H1 (cell line): ENCODE results near the gene CC2D2A. TPM values are rescaled to one million over a fixed set of nuclear protein-coding genes. Genes with fewer than 3 reads are reported as not detected.

Source experiments
- CTCF ChIA-PET: fragments of 300-600 bp; sonication (Branson Sonifier 250); formaldehyde crosslinking; loops from one replicate; lab custom pipeline; 2021; ENCODE audit not compliant: partially characterized antibody; lab: Charles Lee
- POLR2A ChIA-PET: fragments of 300-600 bp; sonication (Branson Sonifier 250); formaldehyde crosslinking; loops from one replicate; lab custom pipeline; 2021; ENCODE audit warnings: inconsistent platforms; ENCODE audit not compliant: partially characterized antibody; lab: Charles Lee
- DNase-seq, 2 experiments: peaks; one replicate each; pipeline versions ENCODE4 v3.0.0 to v3.0.0-alpha.2; 2010 to 2022; ENCODE audit warnings: low spot score in 2 of 2, low read depth in 1 of 2, mixed read lengths in 1 of 2
- FAIRE-seq: peaks from 2 replicates; lab custom pipeline; 2011; peaks lifted over from hg19 to GRCh38; lab: Jason Lieb, UNC
- H2AFZ ChIP-seq: 2 replicates; pipeline ENCODE4 v1.8.1; 2012; ENCODE audit warnings: low read length, inconsistent platforms
- H2AK5ac ChIP-seq: 2 replicates; pipeline ENCODE4 v1.6.1; 2013; ENCODE audit warnings: low read depth, low read length
- H2BK120ac ChIP-seq: replicated peaks from 2 replicates; pipeline ENCODE3; 2013; ENCODE audit warnings: low read depth, low read length, inconsistent platforms
- H2BK12ac ChIP-seq: 2 replicates; pipeline ENCODE4 v1.6.1; 2013; ENCODE audit warnings: low read depth, low read length
- H2BK15ac ChIP-seq: 2 replicates; pipeline ENCODE4 v1.6.1; 2013; ENCODE audit warnings: low read length
- H2BK20ac ChIP-seq: 2 replicates; pipeline ENCODE4 v1.6.1; 2013; ENCODE audit warnings: low read length
- H2BK5ac ChIP-seq: 2 replicates; pipeline ENCODE4 v1.6.1; 2013; ENCODE audit warnings: low read depth, low read length
- H3K14ac ChIP-seq: 2 replicates; pipeline ENCODE4 v1.6.1; 2013; ENCODE audit warnings: inconsistent platforms; ENCODE audit not compliant: insufficient read length
- H3K18ac ChIP-seq: 2 replicates; pipeline ENCODE4 v1.6.1; 2013; ENCODE audit warnings: low read length; ENCODE audit errors: extremely low read depth
- H3K23ac ChIP-seq: 2 replicates; pipeline ENCODE4 v1.6.1; 2013; ENCODE audit warnings: inconsistent platforms; ENCODE audit not compliant: insufficient read length
- H3K23me2 ChIP-seq: 2 replicates; pipeline ENCODE4 v1.6.1; 2013; ENCODE audit warnings: low read depth, low read length
- H3K27ac ChIP-seq: 2 replicates; pipeline ENCODE4 v1.6.1; 2011; ENCODE audit warnings: low read depth, low read length, inconsistent platforms
- H3K27me3 ChIP-seq, 4 experiments: replicated peaks in 1 of 4; 1 replicate in 1 of 4; 2 replicates in 3 of 4; pipeline versions ENCODE4 v1.6.1 to v1.8.1; 2011 to 2013; ENCODE audit warnings: low read length in 3 of 4, mild to moderate bottlenecking in 3 of 4, inconsistent platforms in 2 of 4, mixed read lengths in 2 of 4, moderate library complexity in 1 of 4; ENCODE audit not compliant: control insufficient read depth in 3 of 4, insufficient read depth in 3 of 4; ENCODE audit errors: extremely low read depth in 1 of 4
- H3K36me3 ChIP-seq, 4 experiments: 2 replicates each; pipeline versions ENCODE4 v1.6.1 to v1.8.1; 2011 to 2013; ENCODE audit warnings: mild to moderate bottlenecking in 4 of 4, low read length in 3 of 4, moderate library complexity in 2 of 4, control low read depth in 1 of 4, inconsistent platforms in 1 of 4; ENCODE audit not compliant: insufficient read depth in 4 of 4, control insufficient read depth in 2 of 4
- H3K4ac ChIP-seq: replicated peaks from 2 replicates; pipeline ENCODE3; 2013; ENCODE audit warnings: low read length, low read depth, mixed read lengths, inconsistent platforms; ENCODE audit not compliant: insufficient read length
- H3K4me1 ChIP-seq, 4 experiments: replicated peaks in 1 of 4; 1 replicate in 1 of 4; 2 replicates in 3 of 4; pipeline versions ENCODE4 v1.6.1 to v1.8.1; 2011 to 2013; ENCODE audit warnings: low read length in 3 of 4, inconsistent platforms in 2 of 4, mixed read lengths in 1 of 4; ENCODE audit not compliant: insufficient read depth in 4 of 4, control insufficient read depth in 3 of 4
- H3K4me2 ChIP-seq, 2 experiments: 2 replicates each; pipeline versions ENCODE4 v1.6.1 to v1.8.1; 2011 to 2013; ENCODE audit warnings: low read depth in 2 of 2, low read length in 2 of 2, control low read depth in 1 of 2, inconsistent platforms in 1 of 2, mild to moderate bottlenecking in 1 of 2; ENCODE audit not compliant: insufficient read depth in 1 of 2
- H3K4me3 ChIP-seq, 4 experiments: fragments of 200-600, 300-600 bp in 1 of 4; sonication (generic), shearing (Covaris generic), sonication (Bioruptor Twin) in 1 of 4; 2 replicates each; pipeline versions ENCODE4 v1.5.1 to v1.8.1; 2011 to 2016; ENCODE audit warnings: low read length in 4 of 4, low read depth in 3 of 4, control low read depth in 2 of 4, inconsistent platforms in 2 of 4, mild to moderate bottlenecking in 2 of 4, mixed read lengths in 1 of 4, moderate library complexity in 1 of 4; ENCODE audit not compliant: insufficient read depth in 2 of 4; ENCODE audit errors: extremely low read depth in 1 of 4
- H3K56ac ChIP-seq: replicated peaks from 2 replicates; pipeline ENCODE3; 2013; ENCODE audit warnings: low read depth, mild to moderate bottlenecking, mixed read lengths, low read length, inconsistent platforms; ENCODE audit not compliant: insufficient read length
- H3K79me1 ChIP-seq: 2 replicates; pipeline ENCODE4 v1.6.1; 2013; ENCODE audit warnings: low read depth, low read length, control low read depth
- H3K79me2 ChIP-seq, 2 experiments: 2 replicates each; pipeline versions ENCODE4 v1.6.1 to v1.8.1; 2012 to 2013; ENCODE audit warnings: low read length in 2 of 2, mild to moderate bottlenecking in 2 of 2, inconsistent platforms in 1 of 2; ENCODE audit not compliant: insufficient read depth in 2 of 2, control insufficient read depth in 1 of 2
- H3K9ac ChIP-seq, 4 experiments: replicated peaks in 1 of 4; 1 replicate in 1 of 4; 2 replicates in 3 of 4; pipeline versions ENCODE4 v1.6.1 to v1.8.1; 2011 to 2013; ENCODE audit warnings: low read depth in 3 of 4, low read length in 3 of 4, control low read depth in 2 of 4, mild to moderate bottlenecking in 2 of 4, moderate library complexity in 2 of 4, inconsistent platforms in 1 of 4; ENCODE audit errors: extremely low read depth in 1 of 4
- H3K9me3 ChIP-seq, 2 experiments: 2 replicates each; pipeline versions ENCODE4 v1.6.1 to v1.8.1; 2012 to 2013; ENCODE audit warnings: mild to moderate bottlenecking in 2 of 2, moderate library complexity in 2 of 2, control low read depth in 1 of 2, inconsistent platforms in 1 of 2, low read depth in 1 of 2, low read length in 1 of 2, mixed read lengths in 1 of 2; ENCODE audit not compliant: insufficient read depth in 2 of 2
- H4K20me1 ChIP-seq, 2 experiments: replicated peaks in 1 of 2; 2 replicates each; pipeline versions ENCODE3 to v1.8.1; 2011 to 2013; ENCODE audit warnings: inconsistent platforms in 2 of 2, low read length in 2 of 2, mild to moderate bottlenecking in 1 of 2; ENCODE audit not compliant: insufficient read depth in 2 of 2, control insufficient read depth in 1 of 2
- H4K5ac ChIP-seq: 2 replicates; pipeline ENCODE4 v1.6.1; 2013; ENCODE audit warnings: low read length, low read depth, mixed read lengths, inconsistent platforms; ENCODE audit not compliant: insufficient read length
- H4K8ac ChIP-seq: 2 replicates; pipeline ENCODE4 v1.8.0; 2013; ENCODE audit warnings: mild to moderate bottlenecking, moderate library complexity, low read length, inconsistent platforms; ENCODE audit not compliant: insufficient read depth; ENCODE audit errors: extremely low read depth
- H4K91ac ChIP-seq: replicated peaks from 2 replicates; pipeline ENCODE3; 2013; ENCODE audit warnings: low read length, mixed read lengths, inconsistent platforms; ENCODE audit not compliant: insufficient read length
- CHD2 ChIP-seq: IDR thresholded peaks from 2 replicates; pipeline ENCODE4 v1.6.1; 2012; ENCODE audit warnings: low read length, improper control_type of control experiment
- NANOG ChIP-seq: IDR thresholded peaks from 2 replicates; pipeline ENCODE4 v1.6.1; 2011; ENCODE audit warnings: low read length, low read depth, mild to moderate bottlenecking, inconsistent platforms; ENCODE audit not compliant: insufficient read depth, poor library complexity, severe bottlenecking
- WGBS, 2 experiments: shearing (Covaris generic) in 1 of 2; methylation state at CpG; one replicate each; pipeline versions ENCODE4 v1.1.6 to v1.1.7; 2013 to 2015; ENCODE audit warnings: low lambda C conversion rate in 2 of 2, mixed read lengths in 2 of 2, inconsistent platforms in 1 of 2, low coverage in 1 of 2, missing lambda C conversion rate in 1 of 2; ENCODE audit not compliant: insufficient replicate concordance in 2 of 2, insufficient coverage in 1 of 2, insufficient read length in 1 of 2; ENCODE audit errors: extremely low coverage in 1 of 2, missing lambda C conversion rate in 1 of 2; 5-methylcytosine and 5-hydroxymethylcytosine counted together
- polyA plus RNA-seq, 7 experiments: library from polyadenylated mRNA; depleted of rRNA in 3 of 7; stranded (reverse) in 5 of 7; unstranded in 2 of 7; fragments of >200 nt in 5 of 7; fragments of 200-250 nt in 2 of 7; gene quantifications; 1 replicate in 5 of 7; 2 replicates in 1 of 7; 4 replicates in 1 of 7; pipeline versions ENCODE4 v1.2.1 to v1.2.3, GENCODE V29; 2011 to 2013; ENCODE audit warnings: missing spikeins in 2 of 7, mixed read lengths in 2 of 7
- total RNA-seq: library from RNA; stranded (reverse); fragmentation: NEBNext Ultra II Directional; extraction: Animal tissue kit (Norgen Biotek cat#: 25700); gene quantifications from 2 replicates; pipeline ENCODE4 v1.2.1, GENCODE V29; 2021

Gene CC2D2A
- total and polyA plus RNA-seq, 2 of the 8 experiments (the other 6 are each of a cell fraction or from before 2014, with no cell fraction given) = 11.0 to 12.2 TPM

GRCh38 chr4:15478724-15479088 lies 9.0 kb downstream of the CC2D2A start:
- FAIRE-seq (no peak), DNase-seq (no peak)
- no peak overlapping the region for H2BK20ac ChIP-seq
- H3K18ac ChIP-seq = no peak overlapping the region
- H3K9ac ChIP-seq = no peak overlapping the region
- no peak overlapping the region for H2BK12ac ChIP-seq
- no peaks in the 10 kb centered on the region for H3K27me3 ChIP-seq
- no peaks in the 10 kb centered on the region for H3K79me2 ChIP-seq
- H4K91ac ChIP-seq = no peak overlapping the region
- no peak overlapping the region for H2BK5ac ChIP-seq
- WGBS, 2 experiments = 53% methylated on average over 5 of the region's 5 CpGs; no CpG with 5 or more reads in 1 of the 2 experiments
- H4K5ac ChIP-seq = no peak overlapping the region
- no peak overlapping the region for H3K14ac ChIP-seq
- no peaks in the 10 kb centered on the region for H3K36me3 ChIP-seq
- CTCF ChIA-PET = interaction anchor here (0.9 to 1.8 kb wide), 19 partner anchors 8 to 477 kb away, joined by 3 to 15 read pairs (median 6); partner anchors contain the start of gene CC2D2A
- H3K23ac ChIP-seq = no peak overlapping the region
- no peak for TF ChIP-seq CHD2
- no peak for TF ChIP-seq NANOG
- TF ChIP-seq, all 59 proteins: peak for 0
- POLR2A ChIA-PET = interaction anchor here (0.7 to 3.8 kb wide), 8 partner anchors 9 to 308 kb away, joined by 3 to 52 read pairs (median 6); partner anchors contain the start of genes CC2D2A and FBXL5
- H2AFZ ChIP-seq = peak overlapping the region; percentile 89
- H3K4me3 ChIP-seq = peak overlapping the region in 1 of 4 experiments; percentile 69; a peak in 2 of 8 replicates
- H2BK15ac ChIP-seq = no peak overlapping the region; the same call in 1 of the 2 replicates
- H3K9me3 ChIP-seq = no peaks in the 10 kb centered on the region
- H4K8ac ChIP-seq = no peak overlapping the region
- no peaks in the 10 kb centered on the region for H4K20me1 ChIP-seq
- H3K4me2 ChIP-seq = peak overlapping the region; percentile 60 to 83; a peak in 2 of 4 replicates
- no peak overlapping the region for H2BK120ac ChIP-seq
- peaks cover 2% of the 10 kb centered on the region for H3K23me2 ChIP-seq
- H3K4me1 ChIP-seq = peaks cover 3 to 6% (median 5%) of the 10 kb centered on the region in 4 experiments; a peak in 5 of 7 replicates
- no peaks in the 10 kb centered on the region for H3K79me1 ChIP-seq
- no peak overlapping the region for H3K56ac ChIP-seq
- no peak overlapping the region for H2AK5ac ChIP-seq
- H3K27ac ChIP-seq = peak overlapping the region; percentile 86; the same call in 1 of the 2 replicates
- H3K4ac ChIP-seq = no peak overlapping the region
